WI38 (cell line): ENCODE data around the gene DTL.

Experiments
- H3K4me3 ChIP-seq: 2 replicates; pipeline ENCODE4 v1.5.1; 2011; ENCODE audit warnings: low read depth, mild to moderate bottlenecking, control low read depth, low read length
- TF ChIP-seq, protein P1 (sequence below): IDR thresholded peaks from 2 replicates; pipeline ENCODE4 v1.5.1; 2012; ENCODE audit warnings: low read depth, mild to moderate bottlenecking, control low read depth, low read length

DTL gene

DNA sequence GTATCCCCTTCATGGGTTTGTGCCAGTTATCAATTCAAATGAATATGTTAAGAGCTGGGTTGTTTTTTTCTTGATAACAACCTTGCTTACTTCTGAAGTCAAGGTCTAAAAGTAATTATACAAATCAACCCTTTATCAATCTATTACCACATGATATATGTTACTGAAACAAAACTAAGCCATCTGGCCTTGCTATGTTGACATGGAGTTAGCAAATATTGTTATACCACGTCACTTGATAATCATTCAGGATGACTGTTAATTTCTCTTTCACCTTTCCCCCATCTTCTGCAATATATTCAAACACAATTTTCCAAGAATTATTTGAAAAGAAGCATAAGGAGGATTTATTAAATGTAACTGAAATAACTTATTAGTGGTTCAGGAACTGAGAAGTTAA lies 72.6 kb downstream of the DTL start:
- H3K4me3 ChIP-seq: no peak overlapping the region
- TF ChIP-seq, protein P1, sequence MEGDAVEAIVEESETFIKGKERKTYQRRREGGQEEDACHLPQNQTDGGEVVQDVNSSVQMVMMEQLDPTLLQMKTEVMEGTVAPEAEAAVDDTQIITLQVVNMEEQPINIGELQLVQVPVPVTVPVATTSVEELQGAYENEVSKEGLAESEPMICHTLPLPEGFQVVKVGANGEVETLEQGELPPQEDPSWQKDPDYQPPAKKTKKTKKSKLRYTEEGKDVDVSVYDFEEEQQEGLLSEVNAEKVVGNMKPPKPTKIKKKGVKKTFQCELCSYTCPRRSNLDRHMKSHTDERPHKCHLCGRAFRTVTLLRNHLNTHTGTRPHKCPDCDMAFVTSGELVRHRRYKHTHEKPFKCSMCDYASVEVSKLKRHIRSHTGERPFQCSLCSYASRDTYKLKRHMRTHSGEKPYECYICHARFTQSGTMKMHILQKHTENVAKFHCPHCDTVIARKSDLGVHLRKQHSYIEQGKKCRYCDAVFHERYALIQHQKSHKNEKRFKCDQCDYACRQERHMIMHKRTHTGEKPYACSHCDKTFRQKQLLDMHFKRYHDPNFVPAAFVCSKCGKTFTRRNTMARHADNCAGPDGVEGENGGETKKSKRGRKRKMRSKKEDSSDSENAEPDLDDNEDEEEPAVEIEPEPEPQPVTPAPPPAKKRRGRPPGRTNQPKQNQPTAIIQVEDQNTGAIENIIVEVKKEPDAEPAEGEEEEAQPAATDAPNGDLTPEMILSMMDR: no peak

DNA sequence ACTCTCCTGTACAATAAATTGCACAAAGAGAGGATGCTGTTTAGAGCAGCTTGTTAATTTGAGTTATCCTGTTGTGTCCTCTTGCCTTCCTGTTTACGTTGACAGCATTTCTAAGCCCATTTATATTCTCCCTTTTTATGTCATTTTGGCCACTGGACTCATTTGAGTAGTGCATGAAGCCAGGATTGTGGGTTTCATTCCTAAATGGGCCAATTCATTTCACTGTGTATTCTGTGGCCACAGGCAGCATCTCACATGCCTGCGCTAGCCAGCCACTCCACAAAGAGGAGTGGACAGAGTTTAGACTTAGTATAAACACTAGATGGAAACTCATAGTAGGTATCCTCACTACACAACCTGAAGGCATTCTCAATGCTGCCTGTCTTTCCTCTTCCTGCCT lies 73.4 kb downstream of the DTL start:
- TF ChIP-seq, protein P1: no peak
- H3K4me3 ChIP-seq: no peak overlapping the region

DNA sequence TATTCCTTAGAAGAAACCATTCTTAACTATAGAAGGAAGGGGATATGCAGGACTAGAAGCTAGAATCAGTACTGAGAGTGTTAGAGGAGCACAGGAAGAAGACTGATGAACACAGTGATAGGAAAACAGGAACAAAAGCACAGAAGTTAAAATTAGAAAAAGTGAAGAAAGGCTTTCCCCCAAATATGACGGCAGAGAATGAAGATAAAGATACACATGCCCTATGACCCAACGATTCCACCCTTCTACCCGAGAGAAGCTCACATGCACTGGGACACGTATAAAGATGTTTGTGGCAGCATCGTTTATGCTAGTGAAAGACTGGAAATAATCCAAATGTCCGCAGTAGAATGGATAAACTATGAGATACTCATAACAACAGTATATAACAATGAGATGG lies 74.2 kb downstream of the DTL start:
- TF ChIP-seq, protein P1: no peak
- no peak overlapping the region for H3K4me3 ChIP-seq

DNA sequence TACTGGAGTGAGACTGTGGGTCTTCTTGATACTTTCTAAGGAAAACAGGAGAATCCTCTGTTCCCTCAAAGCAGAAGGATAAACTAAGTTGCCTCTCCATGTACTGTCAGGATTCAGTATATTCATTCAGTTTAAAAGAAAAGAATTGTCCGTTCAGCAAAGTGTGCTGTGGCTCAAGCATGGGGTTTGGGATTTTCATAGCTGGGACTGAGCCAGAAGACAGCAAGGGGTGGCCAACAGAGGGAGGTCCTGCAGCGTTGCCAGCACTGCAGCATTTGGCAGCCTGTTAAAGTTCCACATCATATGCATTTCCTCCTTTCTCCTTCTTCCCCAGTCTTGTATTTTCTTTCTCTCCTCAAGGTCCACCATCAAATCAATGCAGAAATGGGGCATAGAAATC lies 75.1 kb downstream of the DTL start:
- no peak overlapping the region for H3K4me3 ChIP-seq
- TF ChIP-seq, protein P1: no peak

DNA sequence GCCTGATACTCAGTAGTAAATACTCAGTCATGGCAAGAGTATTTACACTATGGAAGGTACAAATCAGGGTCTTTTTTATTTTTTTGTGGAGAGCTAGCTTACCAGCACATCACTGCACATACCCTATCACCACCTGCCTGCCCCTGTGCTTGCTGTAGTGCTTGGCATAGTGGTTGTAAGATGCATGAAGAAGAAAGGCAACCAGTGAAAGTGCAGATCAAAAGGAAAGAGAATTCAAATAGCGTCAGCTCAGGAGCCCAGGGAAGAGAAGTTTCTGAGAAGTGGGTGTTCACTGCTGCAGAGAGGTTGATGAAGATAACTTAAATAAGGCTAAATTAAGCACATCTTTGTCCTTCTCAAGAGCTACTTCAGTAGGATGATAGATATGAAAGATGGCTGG lies 76.0 kb downstream of the DTL start:
- TF ChIP-seq, protein P1: no peak
- no peak overlapping the region for H3K4me3 ChIP-seq

DNA sequence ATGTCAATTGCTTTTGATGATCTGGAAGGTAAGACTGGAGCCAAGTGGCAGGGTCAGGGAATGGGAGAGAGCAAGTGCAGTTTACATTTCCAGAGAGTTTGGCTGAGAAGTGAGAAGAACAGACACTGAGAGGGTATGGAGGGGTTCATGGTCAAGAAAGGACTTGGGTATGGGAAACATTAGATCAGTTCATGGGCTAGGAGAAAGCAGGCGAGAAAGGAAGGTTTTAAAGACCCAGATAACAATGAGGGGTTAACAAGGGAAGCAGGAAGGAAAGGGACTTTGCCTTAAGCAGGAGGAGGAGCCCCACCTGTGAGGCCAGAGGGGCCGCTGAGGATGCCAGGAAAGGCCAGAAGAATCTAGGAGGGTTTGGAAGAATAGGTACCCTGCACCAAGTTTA lies 78.2 kb downstream of the DTL start:
- H3K4me3 ChIP-seq: no peak overlapping the region
- TF ChIP-seq, protein P1: no peak

DNA sequence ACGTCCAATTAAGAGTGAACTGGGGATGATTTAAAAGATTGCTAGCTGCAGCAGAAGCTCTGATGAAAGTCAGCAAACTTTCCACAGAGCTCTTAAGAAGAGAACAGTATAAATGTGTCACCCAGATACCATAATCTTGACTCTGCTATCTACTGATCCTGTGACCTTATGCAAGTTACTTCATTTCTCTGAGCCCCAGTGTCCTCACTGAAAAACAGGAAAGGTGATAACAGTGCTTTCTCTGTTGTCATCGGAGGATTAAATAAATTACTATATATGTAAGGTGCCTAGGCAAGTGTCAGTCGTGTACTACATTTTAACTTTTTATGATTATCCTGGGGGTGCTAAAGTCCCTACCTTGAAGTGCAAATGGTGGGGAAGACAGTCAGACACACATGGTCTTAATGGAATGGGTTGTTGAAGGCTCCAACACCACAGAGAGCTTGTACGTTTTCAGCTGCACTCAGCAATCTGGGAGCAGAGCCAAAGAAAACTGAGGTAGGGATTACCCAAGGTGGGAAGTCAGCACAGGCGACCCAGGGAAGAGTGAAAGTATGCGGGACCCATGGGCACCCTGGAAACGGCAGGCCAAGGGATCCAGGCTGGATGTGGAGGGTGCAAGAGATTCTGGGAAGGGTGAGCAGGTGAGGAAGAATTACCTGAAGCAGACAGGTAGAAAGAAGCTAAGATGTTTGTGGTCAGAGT lies 82.8 kb downstream of the DTL start:
- H3K4me3 ChIP-seq: no peak overlapping the region
- TF ChIP-seq, protein P1: no peak
